Transverse colon (tissue), 4 donors: ENCODE results near the gene CYP4F8. TPM values are rescaled to one million over a fixed set of nuclear protein-coding genes. Genes with fewer than 3 reads are reported as not detected.
"Not testable (repeated sequence)": the region's sequence is repeated elsewhere in the genome, so short reads cannot be mapped to it uniquely, and the experiment has no call there.

ENCODE experiments used
- DNase-seq: peaks from one replicate; pipeline ENCODE4 v3.0.0-alpha.2; 2019
- H3K27ac ChIP-seq, 4 donors: fragments of 200-600 bp; sonication (generic); 2 replicates each; pipeline ENCODE4 v1.5.1; 2016 to 2018; ENCODE audit warnings: inconsistent platforms in 4 of 4
- H3K27me3 ChIP-seq: fragments of 200-600 bp; sonication (generic); 2 replicates; pipeline ENCODE4 v1.5.1; 2017; ENCODE audit warnings: inconsistent platforms
- H3K36me3 ChIP-seq, 4 donors: fragments of 200-600 bp; sonication (generic); 2 replicates each; pipeline ENCODE4 v1.5.1; 2017 to 2019; ENCODE audit warnings: inconsistent platforms in 4 of 4
- H3K4me1 ChIP-seq, 4 donors: fragments of 200-600 bp; sonication (generic); 2 replicates each; pipeline ENCODE4 v1.5.1; 2017 to 2020; ENCODE audit warnings: inconsistent platforms in 4 of 4
- H3K4me3 ChIP-seq, 4 donors: fragments of 200-600 bp; sonication (generic); 1 replicate in 1 of 4; 2 replicates in 3 of 4; pipeline versions ENCODE4 v1.5.1 to v1.6.1; 2017 to 2019; ENCODE audit warnings: inconsistent platforms in 4 of 4
- H3K9me3 ChIP-seq, 2 donors: fragments of 200-600 bp; sonication (generic); 2 replicates each; pipeline ENCODE4 v1.5.1; 2017 to 2019; ENCODE audit warnings: inconsistent platforms in 2 of 2
- EP300 ChIP-seq: sonication (generic); formaldehyde crosslinking; IDR thresholded peaks from one replicate; pipeline ENCODE4 v1.6.1; 2017; ENCODE audit warnings: antibody characterized with exemption, low read depth
- POLR2A ChIP-seq: fragments of 450-650 bp; IDR thresholded peaks from one replicate; pipeline ENCODE4 v1.6.1; 2016; ENCODE audit warnings: antibody characterized with exemption, mild to moderate bottlenecking, moderate library complexity
- POLR2AphosphoS5 ChIP-seq, 3 donors: sonication (generic); formaldehyde crosslinking; IDR thresholded peaks; one replicate each; pipeline ENCODE4 v1.6.1; 2016; ENCODE audit warnings: antibody characterized with exemption in 3 of 3
- WGBS, 2 donors: methylation state at CpG; one replicate each; pipeline ENCODE4 v1.1.5; 2018; ENCODE audit warnings: low coverage in 1 of 2; 5-methylcytosine and 5-hydroxymethylcytosine counted together
- in situ Hi-C, 4 donors: fragments of 200-750 bp; cut with MboI; loops; one replicate each; pipeline versions ENCODE4 v1.15.0 to v1.15.1; 2017; ENCODE audit warnings: low sequenced_read_pairs in 3 of 4, low pct_ligation_motif_present in 1 of 4, low pct_unique_long_range_greater_than_20kb in 1 of 4
- intact Hi-C: fragments of 100-400 bp; cut with DNase I; formaldehyde crosslinking; loops from one replicate; pipeline ENCODE4 v1.15.1; 2023; ENCODE audit warnings: low total_unique reads
- total RNA-seq, 4 donors: library from RNA; depleted of rRNA; stranded (reverse); fragments of >200 nt; gene quantifications; one replicate each; pipeline ENCODE4 v1.1.0, GENCODE V29; 2016
- TF ChIP-seq, protein P1 (sequence below), 5 experiments: fragments of 200-600 bp in 3 of 5; fragments of 450-650 bp in 2 of 5; sonication (generic) in 3 of 5; IDR thresholded peaks; 1 replicate in 2 of 5; 2 replicates in 3 of 5; pipeline ENCODE4 v1.5.1; 2016 to 2017; ENCODE audit warnings: antibody characterized with exemption in 5 of 5, inconsistent platforms in 3 of 5, mild to moderate bottlenecking in 2 of 5, moderate library complexity in 1 of 5

The CYP4F8 gene
- total RNA-seq, 4 donors from 2014 or later, result not detected

- intact Hi-C loops (no loop called here), in situ Hi-C loops (loop anchor here (25.0 kb wide), 2 partner anchors 167 to 542 kb away; partner anchors contain the start of genes AP1M1 (in 3 of the 4), FAM32A (in 3 of the 4) and OR10H1 (in 2 of the 4))
- H3K4me1 ChIP-seq, result peaks cover 0 to 25% (median 20%) of the 10 kb centered on the region in 4 donors
- H3K27ac ChIP-seq, result no peak overlapping the region
- no peaks in the 10 kb centered on the region for H3K9me3 ChIP-seq
- H3K36me3 ChIP-seq, result no peaks in the 10 kb centered on the region
- no peaks in the 10 kb centered on the region for H3K27me3 ChIP-seq
- no peak overlapping the region for H3K4me3 ChIP-seq
- 64 to 66% methylated on average over 3 of the region's 3 CpGs for WGBS, 2 donors
- no peak for DNase-seq
- TF ChIP-seq POLR2A (no peak), EP300 (no peak), POLR2AphosphoS5 (IDR thresholded peaks at IDR 0.05) (no peak)
- TF ChIP-seq, protein P1, sequence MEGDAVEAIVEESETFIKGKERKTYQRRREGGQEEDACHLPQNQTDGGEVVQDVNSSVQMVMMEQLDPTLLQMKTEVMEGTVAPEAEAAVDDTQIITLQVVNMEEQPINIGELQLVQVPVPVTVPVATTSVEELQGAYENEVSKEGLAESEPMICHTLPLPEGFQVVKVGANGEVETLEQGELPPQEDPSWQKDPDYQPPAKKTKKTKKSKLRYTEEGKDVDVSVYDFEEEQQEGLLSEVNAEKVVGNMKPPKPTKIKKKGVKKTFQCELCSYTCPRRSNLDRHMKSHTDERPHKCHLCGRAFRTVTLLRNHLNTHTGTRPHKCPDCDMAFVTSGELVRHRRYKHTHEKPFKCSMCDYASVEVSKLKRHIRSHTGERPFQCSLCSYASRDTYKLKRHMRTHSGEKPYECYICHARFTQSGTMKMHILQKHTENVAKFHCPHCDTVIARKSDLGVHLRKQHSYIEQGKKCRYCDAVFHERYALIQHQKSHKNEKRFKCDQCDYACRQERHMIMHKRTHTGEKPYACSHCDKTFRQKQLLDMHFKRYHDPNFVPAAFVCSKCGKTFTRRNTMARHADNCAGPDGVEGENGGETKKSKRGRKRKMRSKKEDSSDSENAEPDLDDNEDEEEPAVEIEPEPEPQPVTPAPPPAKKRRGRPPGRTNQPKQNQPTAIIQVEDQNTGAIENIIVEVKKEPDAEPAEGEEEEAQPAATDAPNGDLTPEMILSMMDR (IDR thresholded peaks at IDR 0.05), result no peak
Observed at GRCh38 chr19:15644816-15645215, 29.8 kb downstream of the CYP4F8 start.

GRCh38 chr19:15649526-15649925, 34.5 kb downstream of the CYP4F8 start:
- TF ChIP-seq POLR2AphosphoS5 (IDR thresholded peaks at IDR 0.05), result no peak
- no peak for TF ChIP-seq EP300
- TF ChIP-seq, protein P1 (IDR thresholded peaks at IDR 0.05), result no peak
- no peak for TF ChIP-seq POLR2A
- Histone ChIP-seq H3K9me3 (no peaks in the 10 kb centered on the region), H3K27ac (no peak overlapping the region), H3K36me3 (no peaks in the 10 kb centered on the region), H3K27me3 (no peaks in the 10 kb centered on the region), H3K4me1 (no peaks in the 10 kb centered on the region), H3K4me3 (no peak overlapping the region)
- in situ Hi-C loops (loop anchor here (25.0 kb wide), 2 partner anchors 163 to 538 kb away; partner anchors contain the start of genes AP1M1 (in 3 of the 4), FAM32A (in 3 of the 4) and OR10H1 (in 2 of the 4)), intact Hi-C loops (no loop called here)
- no peak for DNase-seq
- WGBS, 2 donors, result 67% methylated on average over 2 of the region's 2 CpGs; no CpG with 5 or more reads in 1 of the 2 donors

DNA sequence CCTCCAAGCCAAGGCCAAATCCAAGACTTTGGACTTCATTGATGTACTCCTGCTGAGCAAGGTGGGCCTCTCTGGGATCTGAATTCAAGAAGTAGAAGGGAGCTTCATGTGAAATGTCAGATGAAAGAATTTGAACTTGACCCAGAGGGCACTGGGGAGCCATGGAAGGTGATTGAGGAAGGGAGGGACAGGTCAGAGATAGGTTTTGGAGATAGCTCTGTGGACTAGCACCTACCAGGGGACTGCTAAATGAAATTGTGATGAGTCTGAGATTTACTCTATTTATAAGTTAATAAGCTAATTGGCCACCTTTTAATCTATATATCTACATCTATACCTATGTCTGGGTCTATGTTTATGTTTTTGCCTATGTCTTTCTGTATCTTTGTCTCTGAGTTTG, 35.1 kb downstream of the CYP4F8 start:
- H3K9me3 ChIP-seq, H3K36me3 ChIP-seq, H3K4me1 ChIP-seq, DNase-seq, H3K4me3 ChIP-seq, H3K27me3 ChIP-seq, H3K27ac ChIP-seq, intact Hi-C loops, in situ Hi-C loops: not testable (repeated sequence)

DNA sequence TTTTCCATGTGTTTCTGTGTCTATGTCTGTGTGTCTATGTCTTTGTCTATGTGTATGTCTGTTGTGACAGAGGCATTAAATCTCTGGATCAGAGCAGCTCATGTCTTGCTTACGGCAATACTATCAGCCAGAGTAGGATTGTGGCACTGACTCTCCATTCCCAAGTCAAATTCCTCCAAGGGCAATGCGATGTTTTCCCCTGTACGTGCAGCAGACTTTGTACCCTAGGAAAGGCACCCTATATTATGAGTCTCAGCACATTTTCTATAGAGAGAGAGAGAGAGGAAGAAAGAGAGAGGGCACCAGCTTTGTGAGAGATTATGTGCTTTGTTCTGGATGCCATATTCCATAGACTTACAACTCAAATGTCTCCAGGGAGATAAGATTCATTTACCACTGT, 36.8 kb downstream of the CYP4F8 start:
- Histone ChIP-seq H3K9me3 (no peaks in the 10 kb centered on the region), H3K27me3 (peaks cover 1% of the 10 kb centered on the region), H3K4me1 (no peaks in the 10 kb centered on the region), H3K27ac (no peak overlapping the region), H3K4me3 (no peak overlapping the region), H3K36me3 (no peaks in the 10 kb centered on the region)
- intact Hi-C loops (no loop called here), in situ Hi-C loops (no loop called here)
- WGBS, 2 donors, result 67 to 100% methylated on average over 1 to 3 of the region's 3 CpGs
- TF ChIP-seq POLR2A (no peak), POLR2AphosphoS5 (IDR thresholded peaks at IDR 0.05) (no peak), EP300 (no peak)
- TF ChIP-seq, protein P1 (IDR thresholded peaks at IDR 0.05), result no peak
- DNase-seq, result no peak
